K562 (cell line): ENCODE results near the gene SPRYD3. TPM values are rescaled to one million over a fixed set of nuclear protein-coding genes. Genes with fewer than 3 reads are reported as not detected.

ENCODE experiments used
- ATAC-seq: fragments of 200-7000 bp; cut with Tn5 transposase; 3 replicates; pipeline ENCODE4 v1.9.1; 2020; ENCODE audit warnings: moderate library complexity
- BruUV-seq: library from RNA; stranded (reverse); fragments of 400-500 nt; replicated peaks from 2 replicates; lab custom pipeline; 2021; lab: Mats Ljungman, UMichigan
- CTCF ChIA-PET: fragments of 300-600 bp; formaldehyde crosslinking; extraction: SDS; loops from one replicate; lab custom pipeline; 2021; ENCODE audit warnings: low intra/inter-chr PET ratio; lab: Yijun Ruan, JAX
- POLR2A ChIA-PET: fragments of 300-600, 350-650 bp; sonication (Branson Sonifier 250); formaldehyde crosslinking; extraction: SDS; loops from one replicate; lab custom pipeline; 2021; ENCODE audit warnings: antibody characterized with exemption, inconsistent platforms; lab: Yijun Ruan, JAX
- DNase-seq, 4 experiments: peaks; one replicate each; pipeline versions ENCODE4 v3.0.0 to v3.0.0-alpha.2; 2011 to 2018; ENCODE audit warnings: low spot score in 3 of 4, mixed read lengths in 3 of 4; ENCODE audit errors: extremely low read depth in 1 of 4
- FAIRE-seq: peaks from 2 replicates; lab custom pipeline; 2011; peaks lifted over from hg19 to GRCh38; lab: Jason Lieb, UNC
- H2AFZ ChIP-seq: 2 replicates; pipeline ENCODE4 v1.6.0; 2011; ENCODE audit warnings: low read depth, low read length, control low read depth, inconsistent platforms
- H3K27ac ChIP-seq: fragments of 200-600 bp; 3 replicates; pipeline ENCODE4 v1.8.0; 2011; ENCODE audit warnings: low read depth, mild to moderate bottlenecking, control low read depth, inconsistent platforms, low read length, moderate library complexity, mixed read lengths; ENCODE audit errors: extremely low read depth
- H3K27me3 ChIP-seq, 2 experiments: fragments of 300-600 bp in 1 of 2; 2 replicates in 1 of 2; 3 replicates in 1 of 2; pipeline versions ENCODE4 v1.6.0 to v1.8.0; 2011; ENCODE audit warnings: inconsistent platforms in 2 of 2, low read length in 2 of 2, mild to moderate bottlenecking in 1 of 2, mixed read lengths in 1 of 2, moderate library complexity in 1 of 2; ENCODE audit not compliant: control insufficient read depth in 2 of 2, insufficient read depth in 2 of 2
- H3K36me3 ChIP-seq: fragments of 300-600 bp; 3 replicates; pipeline ENCODE4 v1.8.0; 2011; ENCODE audit warnings: mild to moderate bottlenecking, low read length, inconsistent platforms; ENCODE audit not compliant: control insufficient read depth, insufficient read depth
- H3K4me1 ChIP-seq, 2 experiments: fragments of 200-600 bp in 1 of 2; replicated peaks in 1 of 2; 2 replicates in 1 of 2; 3 replicates in 1 of 2; pipeline versions ENCODE4 v1.5.1 to v1.8.0; 2011; ENCODE audit warnings: inconsistent platforms in 2 of 2, low read length in 2 of 2, mild to moderate bottlenecking in 1 of 2, mixed read lengths in 1 of 2, moderate library complexity in 1 of 2; ENCODE audit not compliant: control insufficient read depth in 2 of 2, insufficient read depth in 2 of 2
- H3K4me2 ChIP-seq: 2 replicates; pipeline ENCODE4 v1.6.1; 2011; ENCODE audit warnings: low read length, control low read depth, inconsistent platforms, mixed read lengths; ENCODE audit not compliant: insufficient read depth
- H3K4me3 ChIP-seq: fragments of 200-600 bp; sonication (generic), shearing (Covaris generic); 2 replicates; pipeline ENCODE4 v1.5.1; 2016; ENCODE audit warnings: control low read depth, inconsistent platforms
- H3K79me2 ChIP-seq: fragments of 200-600 bp; 3 replicates; pipeline ENCODE4 v1.8.0; 2011; ENCODE audit warnings: low read length, inconsistent platforms; ENCODE audit not compliant: control insufficient read depth, insufficient read depth
- H3K9ac ChIP-seq, 2 experiments: 2 replicates each; pipeline versions ENCODE4 v1.6.0 to v1.6.1; 2011; ENCODE audit warnings: low read depth in 2 of 2, low read length in 2 of 2, control low read depth in 1 of 2, inconsistent platforms in 1 of 2, mild to moderate bottlenecking in 1 of 2, mixed read lengths in 1 of 2; ENCODE audit not compliant: insufficient read depth in 1 of 2
- H3K9me1 ChIP-seq: one replicate; pipeline ENCODE4 v1.6.0; 2011; ENCODE audit warnings: inconsistent platforms, mild to moderate bottlenecking, low read length, moderate library complexity; ENCODE audit not compliant: control insufficient read depth, insufficient read depth
- H3K9me3 ChIP-seq: replicated peaks from 2 replicates; pipeline ENCODE4 v1.5.1; 2011; ENCODE audit warnings: low read depth, low read length, inconsistent platforms; ENCODE audit not compliant: control insufficient read depth, insufficient read depth
- H4K20me1 ChIP-seq: replicated peaks from 2 replicates; pipeline ENCODE4 v1.6.1; 2011; ENCODE audit warnings: low read length, inconsistent platforms, mixed read lengths; ENCODE audit not compliant: control insufficient read depth, insufficient read depth
- AFF1 ChIP-seq, 2 experiments: fragments of 450-650 bp; IDR thresholded peaks; 2 replicates each; pipeline ENCODE4 v1.6.1; 2018; ENCODE audit warnings: mild to moderate bottlenecking in 2 of 2, low read depth in 1 of 2; ENCODE audit not compliant: partially characterized antibody in 2 of 2
- GABPB1 ChIP-seq: sonication (generic); formaldehyde crosslinking; IDR thresholded peaks from 2 replicates; pipeline ENCODE4 v1.8.0; 2022; ENCODE audit warnings: mild to moderate bottlenecking, missing genetic modification reagents
- GABPB2 ChIP-seq: fragments of 250-450 bp; sonication (Bioruptor Pico); conservative IDR thresholded peaks from 2 replicates; pipeline ENCODE4 v1.5.1; 2021; ENCODE audit warnings: mild to moderate bottlenecking
- GATAD2B ChIP-seq: fragments of 450-650 bp; IDR thresholded peaks from 2 replicates; pipeline ENCODE4 v1.6.1; 2017; ENCODE audit warnings: mild to moderate bottlenecking, borderline replicate concordance
- KLF16 ChIP-seq: IDR thresholded peaks from 2 replicates; pipeline ENCODE4 v1.6.1; 2016; ENCODE audit warnings: antibody characterized with exemption
- LCOR ChIP-seq: sonication (generic); formaldehyde crosslinking; IDR thresholded peaks from 2 replicates; pipeline ENCODE4 v1.8.0; 2022; ENCODE audit warnings: mild to moderate bottlenecking, missing genetic modification reagents
- MBD1 ChIP-seq: fragments of 250-450 bp; sonication (Bioruptor Pico); IDR thresholded peaks from 2 replicates; pipeline ENCODE4 v1.8.0; 2022; ENCODE audit warnings: inconsistent platforms
- PRMT5 ChIP-seq: sonication (generic); formaldehyde crosslinking; IDR thresholded peaks from 2 replicates; pipeline ENCODE4 v1.5.0; 2020; ENCODE audit warnings: missing genetic modification reagents
- ZNF277 ChIP-seq: fragments of 250-450 bp; sonication (Bioruptor Pico); IDR thresholded peaks from 2 replicates; pipeline ENCODE4 v1.8.0; 2022; ENCODE audit warnings: inconsistent platforms, mild to moderate bottlenecking, moderate library complexity, borderline replicate concordance
- WGBS: fragments of 100-300 bp; shearing (Covaris generic); methylation state at CpG from one replicate; pipeline ENCODE4 v1.1.6; 2016; ENCODE audit warnings: low coverage, mixed read lengths; ENCODE audit not compliant: insufficient coverage; ENCODE audit errors: missing lambda C conversion rate; 5-methylcytosine and 5-hydroxymethylcytosine counted together
- in situ Hi-C: fragments of 300-500 bp; cut with MboI; formaldehyde crosslinking; loops from 4 replicates; pipeline ENCODE4 v1.15.0; 2018; ENCODE audit warnings: inconsistent platforms, mixed read lengths
- intact Hi-C: fragments of 100-400 bp; cut with micrococcal nuclease; formaldehyde crosslinking; loops from 2 replicates; pipeline ENCODE4 v1.14.2; 2022
- polyA plus RNA-seq, 8 experiments: library from polyadenylated mRNA; depleted of rRNA in 4 of 8; stranded (reverse) in 5 of 8; unstranded in 3 of 8; fragments of >200 nt; fragmentation: Nextera tagmentation in 2 of 8; fragmentation: Illumina TruSeq in 1 of 8; extraction: Ambion mirVana in 2 of 8; extraction: Trizol in 1 of 8; gene quantifications; 2 replicates each; pipeline versions ENCODE4 v1.2.1 to v1.2.3, GENCODE V29; 2011 to 2014; ENCODE audit warnings: inconsistent platforms in 1 of 8, missing spikeins in 1 of 8
- total RNA-seq, 7 experiments: library from RNA; depleted of rRNA in 6 of 7; stranded (reverse); fragments of >200 nt in 6 of 7; fragmentation: Illumina TruSeq in 2 of 7; extraction: Trizol in 2 of 7; gene quantifications; 2 replicates each; pipeline versions ENCODE4 v1.2.1 to v1.2.3, GENCODE V29; 2011 to 2021; ENCODE audit warnings: low replicate concordance in 1 of 7

SPRYD3 gene
- total and polyA plus RNA-seq, 9 of the 15 experiments (the other 6 are each of a cell fraction or from before 2014, with no cell fraction given) = 1.5 to 13.6 (median 7.6) TPM

GRCh38 chr12:53067074-53067992 is 11.9 kb downstream of the SPRYD3 start:
- Histone ChIP-seq H3K27me3 (no peaks in the 10 kb centered on the region; a peak in 1 of 5 replicates), H3K4me1 (peaks cover 16 to 18% of the 10 kb centered on the region in 2 experiments), H3K4me2 (no peak overlapping the region), H3K79me2 (no peaks in the 10 kb centered on the region), H3K9me1 (no peaks in the 10 kb centered on the region), H4K20me1 (no peaks in the 10 kb centered on the region), H3K9me3 (no peaks in the 10 kb centered on the region), H3K36me3 (peaks cover 8% of the 10 kb centered on the region; the same call in 2 of the 3 replicates), H3K4me3 (no peak overlapping the region), H3K9ac (peak overlapping the region in 1 of 2 experiments; percentile 1; a peak in 1 of 4 replicates), H3K27ac (no peak overlapping the region), H2AFZ (no peak overlapping the region)
- TF ChIP-seq MBD1 (CRISPR knock-in tag) (no peak), KLF16 (no peak), AFF1 (IDR thresholded peaks at IDR 0.05; ENCODE audit: low read depth in 1 of 2, partially characterized antibody in 2 of 2) (no peak), ZNF277 (CRISPR knock-in tag) (no peak), GABPB1 (no peak), GABPB2 (no peak), LCOR (CRISPR knock-in tag) (no peak), PRMT5 (CRISPR knock-in tag) (no peak), GATAD2B (no peak)
- CTCF ChIA-PET = interaction anchor here (2.1 kb wide), 1 partner anchor 31 kb away, joined by 49 read pairs; the partner anchor contains the start of gene IGFBP6
- intact Hi-C loops = loop anchor here (2.0 to 10.0 kb wide), 2 partner anchors 91 to 437 kb away; partner anchors contain the start of genes NPFF and TARBP2
- ATAC-seq = no peak
- no TSS peak for BruUV-seq
- POLR2A ChIA-PET = interaction anchor here (1.2 to 1.4 kb wide), 2 partner anchors 12 to 121 kb away, joined by 3 to 5 read pairs; partner anchors contain the start of gene SPRYD3
- no peak for DNase-seq
- FAIRE-seq = no peak
- in situ Hi-C loops = loop anchor here (5.0 to 10.0 kb wide), 3 partner anchors 35 to 220 kb away; partner anchors contain the start of genes ITGB7 and SOAT2
- 51% methylated on average over 7 of the region's 7 CpGs for WGBS
